Gastrocnemius medialis (tissue), 4 donors: ENCODE data around the gene GPM6B.

ENCODE experiments used
- POLR2A ChIP-seq, 2 donors: fragments of 450-650 bp; IDR thresholded peaks; one replicate each; pipeline ENCODE4 v1.6.1; 2017; ENCODE audit warnings: antibody characterized with exemption in 2 of 2, mild to moderate bottlenecking in 2 of 2, moderate library complexity in 2 of 2
- TF ChIP-seq, protein P1 (sequence below), 5 experiments: fragments of 450-650 bp in 3 of 5; fragments of 200-600 bp in 2 of 5; sonication (generic) in 2 of 5; IDR thresholded peaks in 4 of 5; conservative IDR thresholded peaks in 1 of 5; 1 replicate in 4 of 5; 2 replicates in 1 of 5; pipeline ENCODE4 v1.5.1; 2016 to 2019; ENCODE audit warnings: antibody characterized with exemption in 5 of 5, mild to moderate bottlenecking in 3 of 5, moderate library complexity in 3 of 5

GRCh38 chrX:13791145-13791544 lies 25.7 kb downstream of the GPM6B start:
- TF ChIP-seq, protein P1, sequence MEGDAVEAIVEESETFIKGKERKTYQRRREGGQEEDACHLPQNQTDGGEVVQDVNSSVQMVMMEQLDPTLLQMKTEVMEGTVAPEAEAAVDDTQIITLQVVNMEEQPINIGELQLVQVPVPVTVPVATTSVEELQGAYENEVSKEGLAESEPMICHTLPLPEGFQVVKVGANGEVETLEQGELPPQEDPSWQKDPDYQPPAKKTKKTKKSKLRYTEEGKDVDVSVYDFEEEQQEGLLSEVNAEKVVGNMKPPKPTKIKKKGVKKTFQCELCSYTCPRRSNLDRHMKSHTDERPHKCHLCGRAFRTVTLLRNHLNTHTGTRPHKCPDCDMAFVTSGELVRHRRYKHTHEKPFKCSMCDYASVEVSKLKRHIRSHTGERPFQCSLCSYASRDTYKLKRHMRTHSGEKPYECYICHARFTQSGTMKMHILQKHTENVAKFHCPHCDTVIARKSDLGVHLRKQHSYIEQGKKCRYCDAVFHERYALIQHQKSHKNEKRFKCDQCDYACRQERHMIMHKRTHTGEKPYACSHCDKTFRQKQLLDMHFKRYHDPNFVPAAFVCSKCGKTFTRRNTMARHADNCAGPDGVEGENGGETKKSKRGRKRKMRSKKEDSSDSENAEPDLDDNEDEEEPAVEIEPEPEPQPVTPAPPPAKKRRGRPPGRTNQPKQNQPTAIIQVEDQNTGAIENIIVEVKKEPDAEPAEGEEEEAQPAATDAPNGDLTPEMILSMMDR (IDR thresholded peaks at IDR 0.05 in 4 of 5, conservative IDR thresholded peaks at IDR 0.05 in 1 of 5) = no peak
- no peak for TF ChIP-seq POLR2A (IDR thresholded peaks at IDR 0.05)
